HG03469 (cell line): Measurements from ENCODE around the gene MRPL21.

Experiments
- ATAC-seq: cut with Tn5 transposase; IDR thresholded peaks from one replicate; pipeline ENCODE4 v1.9.1; 2021; ENCODE audit warnings: mild to moderate bottlenecking, moderate library complexity, moderate number of reproducible peaks; ENCODE audit not compliant: unreplicated experiment

The MRPL21 gene

DNA sequence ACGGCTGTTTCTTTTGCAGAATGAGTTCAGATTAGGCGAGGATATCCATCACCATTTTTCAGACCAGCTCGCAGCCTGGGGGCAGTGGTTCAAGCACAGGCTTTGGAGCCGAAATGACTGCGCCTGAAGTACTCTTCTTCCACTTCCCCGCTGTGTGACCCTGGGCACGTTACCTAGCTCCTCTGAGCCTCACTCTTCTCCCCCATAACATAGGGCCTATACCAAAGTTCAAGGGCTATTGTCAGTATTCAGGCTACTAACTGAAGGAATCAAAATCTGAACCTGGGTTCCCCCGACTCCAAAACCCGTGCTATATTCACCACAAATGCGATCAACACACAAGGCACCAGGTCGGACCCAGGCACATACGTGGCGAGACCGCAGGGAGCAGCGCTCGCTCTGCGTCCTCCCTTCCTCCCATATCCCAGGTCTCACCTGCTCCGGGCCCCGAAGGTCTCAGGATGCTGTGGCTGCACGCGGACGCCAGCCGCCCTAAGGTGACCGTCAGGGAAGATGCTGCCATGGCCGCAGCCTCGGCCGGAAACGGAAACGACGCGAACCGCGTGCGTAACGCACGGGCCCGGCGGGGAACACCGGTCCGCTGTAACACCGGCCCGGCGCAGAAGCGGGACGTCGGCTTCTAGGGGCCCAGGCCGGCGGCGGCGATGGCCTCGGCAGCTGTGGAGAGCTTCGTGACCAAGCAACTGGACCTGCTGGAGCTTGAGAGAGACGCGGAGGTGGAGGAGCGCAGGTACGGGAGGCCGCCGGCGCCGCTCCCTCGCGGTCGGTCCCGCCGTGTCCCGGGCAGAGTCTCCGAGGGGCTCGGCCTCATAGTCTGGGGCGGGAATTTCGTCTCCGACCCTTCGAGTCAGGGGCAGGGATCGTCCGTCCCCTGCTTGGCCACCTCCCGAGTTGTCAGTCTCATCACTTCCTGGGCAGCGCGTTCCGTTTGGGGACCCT lies at the start of gene MRPL21, which contains the start of gene IGHMBP2:
Gene MRPL21, minus strand, starts transcription at position 545 of the 960 bp plus-strand sequence. Its CDS starts 22 bp downstream, at position 523.
Gene IGHMBP2, plus strand, starts transcription at position 604 of the 960 bp plus-strand sequence. Its CDS starts 62 bp downstream, at position 666.
- peak; percentile 47 for ATAC-seq

GRCh38 chr11:68950762-68951161 lies 47.1 kb upstream of the MRPL21 start:
- ATAC-seq, result no peak

GRCh38 chr11:68950270-68950669 lies 46.6 kb upstream of the MRPL21 start:
- no peak for ATAC-seq

GRCh38 chr11:68948935-68949334 lies 45.3 kb upstream of the MRPL21 start:
- ATAC-seq, result no peak

DNA sequence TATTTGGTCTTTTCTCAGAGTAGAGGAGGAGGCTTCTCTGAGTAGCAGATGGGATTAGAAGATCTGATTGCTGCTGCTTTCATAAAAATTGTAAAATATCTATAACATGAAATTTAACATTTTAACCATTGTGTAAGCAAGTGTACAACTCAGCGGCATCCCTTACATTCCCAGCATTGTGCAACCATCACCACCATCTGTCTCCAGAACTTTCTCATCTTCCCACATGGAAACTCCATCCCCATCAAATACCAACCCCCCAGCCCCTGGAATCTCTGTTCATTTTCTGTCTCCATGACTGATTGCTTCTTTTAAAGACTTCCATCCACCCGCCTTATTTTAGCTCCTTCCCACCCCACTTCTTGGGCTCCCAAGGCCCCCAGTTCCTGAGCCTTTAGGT lies 44.9 kb upstream of the MRPL21 start:
- no peak for ATAC-seq

DNA sequence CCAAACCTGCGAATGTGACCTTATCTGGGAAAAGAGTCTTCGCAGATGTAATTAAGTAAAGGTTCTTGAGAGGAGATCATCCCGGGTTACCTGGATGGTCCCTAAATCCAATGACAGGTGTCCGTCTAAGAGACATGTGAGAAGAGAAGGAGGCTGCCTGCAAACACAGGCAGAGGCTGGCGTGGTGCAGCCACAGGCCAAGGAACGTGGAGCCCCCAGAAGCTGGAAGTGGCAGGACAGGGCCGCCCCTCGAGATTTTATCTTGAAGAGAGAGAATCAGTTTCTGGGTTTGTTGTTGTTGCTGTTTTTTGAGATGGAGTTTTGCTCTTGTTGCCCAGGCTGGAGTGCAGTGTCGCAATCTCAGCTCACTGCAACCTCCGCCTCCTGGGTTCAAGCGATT lies 43.5 kb upstream of the MRPL21 start:
- no peak for ATAC-seq

GRCh38 chr11:68946416-68947090 lies 42.9 kb upstream of the MRPL21 start:
- no peak for ATAC-seq

- no peak for ATAC-seq
Measured at GRCh38 chr11:68942751-68943271, 39.2 kb upstream of the MRPL21 start.

GRCh38 chr11:68942095-68942620 lies 38.5 kb upstream of the MRPL21 start:
- no peak for ATAC-seq

DNA sequence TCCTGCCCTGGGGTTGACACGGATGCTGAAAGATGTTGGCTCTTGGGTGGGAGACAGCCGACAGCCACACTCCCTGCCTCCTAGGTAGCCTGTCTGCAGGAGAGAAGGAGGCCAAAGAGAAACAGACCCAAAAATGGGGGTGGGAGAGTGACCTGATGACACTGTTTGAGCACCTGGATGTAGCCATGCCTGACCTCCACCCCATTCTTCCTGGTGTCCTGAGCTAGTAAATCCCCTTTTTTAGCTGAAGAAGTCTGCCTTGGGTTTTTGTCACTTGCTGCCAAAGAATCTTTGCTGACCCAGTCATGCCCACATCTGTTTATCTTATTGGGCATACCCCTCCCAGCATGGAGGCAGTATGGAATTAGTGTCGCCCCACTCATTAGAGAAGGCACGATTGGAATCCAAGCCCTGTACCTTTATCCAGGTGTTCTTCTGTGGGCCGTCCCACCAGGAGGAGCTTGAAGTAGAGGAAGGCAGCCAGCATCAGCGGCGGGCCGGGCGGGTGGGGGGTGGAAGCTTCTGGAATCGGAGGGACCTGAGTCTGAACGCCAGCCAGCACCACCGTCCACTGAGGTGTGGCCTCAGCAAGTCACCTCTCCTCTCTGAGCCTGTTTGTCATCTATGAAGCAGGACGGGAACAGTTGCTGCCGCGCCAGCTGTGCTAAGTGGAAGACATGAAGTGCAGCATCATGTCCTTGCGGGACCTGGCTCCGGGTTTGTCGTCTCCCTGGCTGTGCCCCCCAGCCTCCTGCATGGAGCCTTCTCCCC lies 37.9 kb upstream of the MRPL21 start:
- ATAC-seq, result no peak

DNA sequence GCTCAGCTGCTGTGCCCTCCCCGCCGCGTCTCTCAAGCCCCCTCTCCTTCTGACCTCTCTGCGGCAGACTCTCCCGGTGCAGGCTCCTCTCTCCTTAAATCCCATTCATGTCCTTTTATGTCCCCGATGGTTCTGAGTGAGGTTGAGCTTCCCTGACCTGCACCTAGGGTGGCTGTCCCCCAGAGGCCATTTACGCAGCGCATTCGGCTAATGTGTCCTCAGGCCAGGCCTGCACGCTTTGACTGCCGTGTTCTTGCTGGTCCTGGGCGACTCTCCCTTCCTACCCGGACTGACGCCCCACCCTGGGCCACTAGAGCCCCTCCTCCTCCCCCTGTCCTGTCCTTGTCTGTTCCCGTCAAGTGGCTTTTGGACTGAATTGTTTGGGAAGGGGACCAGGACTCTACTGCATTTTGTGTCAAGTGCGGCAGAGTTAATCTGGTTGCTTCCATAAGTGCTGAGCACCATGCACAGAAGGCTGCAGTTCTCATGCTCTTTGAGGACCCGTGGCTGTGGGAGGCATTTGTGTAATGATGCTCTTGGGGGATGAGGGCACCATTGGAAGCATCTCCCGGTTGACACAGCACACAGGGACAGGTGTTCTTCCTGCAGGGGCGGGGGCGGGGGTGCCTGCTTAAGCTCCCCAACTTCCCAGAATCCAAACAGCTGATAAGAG lies 37.2 kb upstream of the MRPL21 start:
- ATAC-seq, result no peak

DNA sequence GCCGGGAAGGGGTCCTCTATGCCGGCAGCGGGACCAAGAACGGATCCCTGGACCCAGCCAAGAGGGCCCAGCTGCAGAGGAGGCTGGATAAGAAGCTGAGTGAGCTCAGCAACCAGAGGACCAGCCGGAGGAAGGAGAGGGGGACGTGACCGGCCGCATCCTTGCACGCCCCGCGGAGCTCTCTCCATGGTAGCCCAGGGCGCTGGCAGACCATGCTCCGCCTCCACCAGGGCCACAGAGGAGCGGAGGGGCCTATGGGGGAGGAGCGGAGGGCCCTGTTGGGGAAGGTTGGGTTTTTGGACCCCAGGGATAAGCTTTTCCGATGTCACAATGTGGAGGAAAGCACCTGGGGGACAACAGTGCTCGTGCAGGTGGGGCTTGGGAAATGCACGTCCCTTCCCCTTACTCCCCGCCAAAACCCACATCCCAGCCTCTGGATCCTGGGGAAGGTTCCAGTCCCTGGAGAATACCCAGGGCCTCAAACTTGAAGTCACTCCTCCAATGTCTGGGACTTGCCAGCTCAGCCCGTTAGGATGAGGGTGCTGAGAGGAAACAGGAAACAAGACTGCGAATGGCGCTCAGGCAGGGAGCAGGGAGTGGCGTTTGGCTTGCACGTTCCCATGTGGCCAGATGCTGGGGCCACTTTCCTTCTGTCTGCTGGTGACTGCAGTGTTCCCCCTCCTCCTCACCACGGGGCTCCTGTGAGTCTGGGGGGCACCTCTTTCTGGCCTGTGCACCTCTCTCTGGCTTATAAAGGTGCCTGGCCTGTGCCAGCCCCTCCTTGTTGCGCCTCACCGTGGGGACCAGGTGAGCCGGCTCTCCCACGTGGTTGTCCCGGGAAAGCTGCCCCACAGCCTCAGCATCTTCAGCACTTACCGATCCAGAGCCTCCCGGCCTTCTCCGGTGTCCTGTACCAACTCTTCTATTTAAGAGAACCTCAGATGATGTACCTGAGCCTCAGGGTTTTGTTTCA lies 36.2 kb upstream of the MRPL21 start:
- ATAC-seq, result no peak

GRCh38 chr11:68938816-68939582 lies 35.4 kb upstream of the MRPL21 start:
- ATAC-seq, result no peak

GRCh38 chr11:68938088-68938487 lies 34.5 kb upstream of the MRPL21 start:
- no peak for ATAC-seq

DNA sequence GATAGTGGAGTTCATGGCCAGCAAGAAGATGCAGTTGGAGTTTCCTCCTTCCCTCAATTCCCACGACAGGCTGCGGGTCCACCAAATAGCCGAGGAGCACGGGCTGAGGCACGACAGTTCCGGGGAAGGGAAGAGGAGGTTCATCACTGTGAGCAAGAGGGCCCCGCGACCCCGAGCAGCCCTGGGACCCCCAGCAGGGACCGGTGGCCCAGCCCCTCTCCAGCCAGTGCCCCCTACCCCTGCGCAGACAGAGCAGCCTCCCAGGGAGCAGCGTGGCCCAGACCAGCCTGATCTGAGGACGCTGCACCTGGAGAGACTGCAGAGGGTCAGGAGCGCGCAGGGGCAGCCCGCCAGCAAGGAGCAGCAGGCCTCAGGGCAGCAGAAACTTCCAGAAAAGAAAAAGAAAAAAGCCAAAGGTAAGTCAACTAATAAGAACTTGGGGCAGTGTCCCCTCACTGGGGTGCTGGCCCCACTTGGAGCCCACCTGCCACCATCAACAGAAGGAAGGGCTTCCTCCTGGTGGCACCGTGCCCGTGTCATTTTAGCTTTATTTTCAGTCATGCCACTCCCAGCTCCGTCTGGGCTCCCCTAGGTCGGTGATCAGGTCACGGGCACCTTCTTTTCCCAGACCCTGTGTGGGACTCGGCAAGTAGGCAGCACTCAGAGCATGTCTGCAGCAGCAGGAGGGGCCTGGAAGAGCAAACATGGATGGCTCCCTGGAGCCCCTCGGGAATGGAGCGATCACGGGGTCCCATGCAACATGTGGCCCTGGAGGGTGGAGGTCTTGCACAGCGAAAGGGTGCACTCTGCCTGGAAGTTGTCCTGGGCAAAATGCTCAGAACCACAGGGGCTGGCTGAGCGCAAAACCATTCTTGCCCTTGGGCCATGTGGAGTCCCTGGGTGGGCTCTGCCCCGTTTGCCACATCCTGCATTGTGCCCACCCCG lies 33.3 kb upstream of the MRPL21 start:
- no peak for ATAC-seq

- ATAC-seq, result no peak
Measured at GRCh38 chr11:68936358-68936636, 32.7 kb upstream of the MRPL21 start.
